ENCODE measurements around the gene PSMB3.

PSMB3 gene

DNA sequence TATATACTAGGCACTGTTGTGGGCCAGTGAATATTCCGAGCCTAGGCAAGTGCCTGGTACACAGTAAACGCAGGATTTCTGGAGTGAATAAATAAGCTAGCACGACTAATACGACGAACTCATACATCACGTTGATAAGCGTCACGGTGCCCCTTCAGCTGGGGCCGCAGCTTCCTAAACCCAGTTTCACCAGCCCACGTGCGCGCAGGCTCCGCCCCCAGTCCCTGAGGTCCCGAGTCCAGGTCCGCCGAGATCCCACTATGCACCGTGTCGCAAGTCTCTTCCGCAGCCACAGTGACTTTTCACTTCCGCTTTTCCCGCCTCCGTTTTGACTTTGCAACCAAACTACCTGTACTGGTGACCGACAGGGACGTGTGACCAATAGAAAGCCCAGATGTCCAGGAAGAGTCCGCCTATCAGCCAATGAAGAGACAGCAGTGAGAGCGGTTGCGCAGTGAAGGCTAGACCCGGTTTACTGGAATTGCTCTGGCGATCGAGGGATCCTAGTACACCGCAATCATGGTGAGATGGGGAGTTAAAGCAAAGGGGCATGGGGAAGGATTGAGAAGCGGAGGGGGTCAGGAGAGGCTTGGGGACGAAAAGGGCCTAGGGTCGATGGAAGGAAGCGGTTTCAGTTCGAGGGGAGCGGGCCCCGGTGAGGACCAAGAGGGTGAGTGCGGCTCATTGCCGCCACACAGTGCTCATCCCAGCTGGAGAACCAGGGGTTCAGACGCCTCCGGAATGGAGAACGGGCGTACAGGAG, at the start of gene PSMB3:
TSS of gene PSMB3 (plus strand) at position 434 of the 763 bp plus-strand sequence. CDS start at position 520, 86 bp downstream.
- Mint-ChIP-seq H3K27me3 (peaks cover 48% of the 10 kb centered on the region), H3K36me3 (peaks cover 24% of the 10 kb centered on the region), H3K9me3 (no peaks in the 10 kb centered on the region), H3K4me3 (peak within 1 kb of the TSS; percentile 93), H3K27ac (peak within 1 kb of the TSS; percentile 92), H3K4me1 (peaks cover 48% of the 10 kb centered on the region)
- DNase-seq = peak; percentile 98
- CTCF ChIA-PET = interaction anchor here (1.3 kb wide), 1 partner anchor 17 kb away, joined by 4 read pairs; no protein-coding TSS in a partner anchor

GRCh38 chr17:38702916-38703741, 49.4 kb upstream of the PSMB3 start:
- CTCF ChIA-PET = no interaction called here
- peaks cover 46% of the 10 kb centered on the region for H3K4me1 Mint-ChIP-seq
- peaks cover 5% of the 10 kb centered on the region for H3K27me3 Mint-ChIP-seq
- peaks cover 21% of the 10 kb centered on the region for H3K36me3 Mint-ChIP-seq
- DNase-seq = peak; percentile 50
- peak overlapping the region; percentile 93 for H3K4me3 Mint-ChIP-seq
- peak overlapping the region; percentile 98 for H3K27ac Mint-ChIP-seq
- no peaks in the 10 kb centered on the region for H3K9me3 Mint-ChIP-seq

GRCh38 chr17:38703742-38704605, 48.6 kb upstream of the PSMB3 start:
- Mint-ChIP-seq H3K27me3 (peaks cover 5% of the 10 kb centered on the region), H3K9me3 (no peaks in the 10 kb centered on the region), H3K27ac (peak overlapping the region; percentile 98), H3K4me3 (peak overlapping the region; percentile 93), H3K4me1 (peaks cover 50% of the 10 kb centered on the region), H3K36me3 (peaks cover 25% of the 10 kb centered on the region)
- CTCF ChIA-PET = interaction anchor here (1.4 kb wide), 1 partner anchor 25 kb away, joined by 7 read pairs; no protein-coding TSS in a partner anchor
- peak; percentile 87 for DNase-seq

DNA sequence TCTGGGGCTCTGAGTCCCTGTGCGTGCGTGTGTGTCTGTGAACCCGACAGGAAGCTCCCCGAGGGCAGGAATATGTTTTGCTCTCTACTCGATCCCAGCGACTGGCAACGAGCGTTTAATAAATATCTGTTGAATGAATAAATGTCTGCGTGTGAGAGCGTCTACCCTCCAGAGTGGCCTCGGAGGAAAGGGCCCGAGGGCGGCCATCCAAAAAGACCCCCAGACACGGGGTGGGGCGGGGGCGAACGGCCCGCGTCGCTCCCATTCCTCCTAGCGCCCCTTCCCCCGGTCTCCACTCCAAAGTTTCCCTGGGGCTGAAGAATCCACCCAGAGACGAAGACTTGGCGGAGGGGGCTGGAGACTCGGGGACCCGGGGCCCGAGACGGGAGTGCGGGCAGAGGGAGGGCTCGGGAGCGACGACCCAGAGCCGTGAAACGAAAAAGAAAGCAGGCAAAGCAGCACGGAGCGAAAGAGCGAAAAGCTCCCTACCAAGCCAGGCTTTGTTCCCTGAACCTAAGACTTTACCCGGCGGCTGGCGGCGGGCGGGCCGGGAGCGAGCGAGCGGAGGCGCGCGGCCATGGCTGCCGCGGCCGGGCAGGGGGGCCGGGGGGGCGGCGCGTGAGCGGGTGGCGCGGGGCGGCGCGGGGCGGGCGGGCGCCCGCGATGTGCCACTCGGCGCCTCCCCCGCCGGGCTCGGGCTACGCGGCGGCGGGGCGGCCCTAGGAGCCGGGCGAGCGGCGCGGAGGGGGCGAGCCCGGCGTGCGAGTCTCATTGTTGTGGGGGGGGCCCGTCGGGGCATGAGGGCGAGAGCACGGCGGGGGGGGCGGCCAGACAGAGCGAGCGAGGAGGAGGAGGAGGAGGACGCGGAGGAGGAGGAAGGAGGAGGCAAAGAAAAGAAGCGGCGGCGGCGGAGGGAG, 47.7 kb upstream of the PSMB3 start, which contains the start of gene MLLT6:
TSS of gene MLLT6 (plus strand) at position 668 of the 917 bp plus-strand sequence. CDS start 360 bp downstream, outside the sequence.
- DNase-seq = peak; percentile 84
- peak within 1 kb of the TSS; percentile 98 for H3K27ac Mint-ChIP-seq
- CTCF ChIA-PET = interaction anchor here (0.7 to 1.4 kb wide), 3 partner anchors 24 to 30 kb away, joined by 3 to 7 read pairs (median 3); no protein-coding TSS in a partner anchor
- H3K4me3 Mint-ChIP-seq = peak within 1 kb of the TSS; percentile 93
- H3K9me3 Mint-ChIP-seq = no peaks in the 10 kb centered on the region
- peaks cover 32% of the 10 kb centered on the region for H3K36me3 Mint-ChIP-seq
- H3K27me3 Mint-ChIP-seq = no peaks in the 10 kb centered on the region
- peaks cover 54% of the 10 kb centered on the region for H3K4me1 Mint-ChIP-seq

GRCh38 chr17:38705523-38705802, 47.1 kb upstream of the PSMB3 start:
- Mint-ChIP-seq H3K4me1 (peaks cover 56% of the 10 kb centered on the region), H3K9me3 (no peaks in the 10 kb centered on the region), H3K27ac (no peak overlapping the region)

DNA sequence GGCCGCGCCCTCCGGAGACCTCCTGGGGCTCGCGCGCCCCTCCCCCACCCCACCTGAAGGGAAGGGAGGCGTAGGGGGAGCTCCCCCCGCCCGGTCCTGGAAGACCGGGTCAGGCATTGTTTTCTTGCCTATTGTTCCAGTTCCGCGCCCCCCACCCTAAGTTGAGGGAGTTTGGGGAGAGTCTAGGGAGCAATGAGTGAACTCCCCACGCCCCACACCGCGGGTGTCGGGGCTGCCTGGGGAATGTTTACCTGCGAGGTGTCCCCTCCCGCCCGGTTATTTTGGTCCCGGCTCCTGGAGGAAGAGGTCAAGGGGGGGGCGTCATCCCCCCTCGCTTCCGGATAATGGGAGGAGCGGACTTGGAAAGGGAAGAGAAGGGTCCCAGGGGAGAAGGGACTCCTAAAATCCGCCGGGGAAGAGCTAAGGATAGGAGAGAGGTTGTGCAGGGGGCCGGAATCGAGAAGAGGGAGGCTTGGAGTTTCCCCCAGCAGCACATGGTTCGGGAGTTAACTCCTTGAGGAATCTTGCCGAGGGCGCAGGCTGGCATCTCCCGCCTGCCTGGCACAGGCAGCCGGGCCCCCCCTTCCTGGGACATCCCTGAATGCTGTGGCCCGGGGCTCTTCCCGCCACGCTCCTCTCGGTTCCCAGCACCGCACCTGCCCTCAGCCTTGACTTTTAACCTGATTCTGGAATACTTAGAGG, 46.6 kb upstream of the PSMB3 start:
- H3K27me3 Mint-ChIP-seq = no peaks in the 10 kb centered on the region
- no peaks in the 10 kb centered on the region for H3K9me3 Mint-ChIP-seq
- peaks cover 58% of the 10 kb centered on the region for H3K4me1 Mint-ChIP-seq
- DNase-seq = peak; percentile 50
- peak overlapping the region; percentile 93 for H3K4me3 Mint-ChIP-seq
- peak overlapping the region; percentile 94 for H3K27ac Mint-ChIP-seq
- CTCF ChIA-PET = interaction anchor here (0.6 to 1.4 kb wide), 4 partner anchors 26 to 29 kb away, joined by 3 to 6 read pairs (median 3); no protein-coding TSS in a partner anchor
- H3K36me3 Mint-ChIP-seq = peaks cover 43% of the 10 kb centered on the region

More at GRCh38 chr17:38705523-38705802, 47.1 kb upstream of the PSMB3 start:
- CTCF ChIA-PET = interaction anchor here (0.6 to 1.4 kb wide), 4 partner anchors 23 to 30 kb away, joined by 3 to 7 read pairs (median 3); no protein-coding TSS in a partner anchor
- DNase-seq = no peak
- no peaks in the 10 kb centered on the region for H3K27me3 Mint-ChIP-seq
- peaks cover 38% of the 10 kb centered on the region for H3K36me3 Mint-ChIP-seq
- H3K4me3 Mint-ChIP-seq = peak overlapping the region; percentile 93

- Mint-ChIP-seq H3K36me3 (peaks cover 49% of the 10 kb centered on the region), H3K27me3 (no peaks in the 10 kb centered on the region), H3K4me3 (peak overlapping the region; percentile 93), H3K27ac (peak overlapping the region; percentile 94), H3K9me3 (no peaks in the 10 kb centered on the region), H3K4me1 (peaks cover 58% of the 10 kb centered on the region)
- DNase-seq = peak; percentile 45
- CTCF ChIA-PET = interaction anchor here (0.9 to 1.1 kb wide), 3 partner anchors 10 to 28 kb away, joined by 3 to 6 read pairs (median 3); no protein-coding TSS in a partner anchor
Measured at GRCh38 chr17:38706505-38707216, 45.9 kb upstream of the PSMB3 start.

DNA sequence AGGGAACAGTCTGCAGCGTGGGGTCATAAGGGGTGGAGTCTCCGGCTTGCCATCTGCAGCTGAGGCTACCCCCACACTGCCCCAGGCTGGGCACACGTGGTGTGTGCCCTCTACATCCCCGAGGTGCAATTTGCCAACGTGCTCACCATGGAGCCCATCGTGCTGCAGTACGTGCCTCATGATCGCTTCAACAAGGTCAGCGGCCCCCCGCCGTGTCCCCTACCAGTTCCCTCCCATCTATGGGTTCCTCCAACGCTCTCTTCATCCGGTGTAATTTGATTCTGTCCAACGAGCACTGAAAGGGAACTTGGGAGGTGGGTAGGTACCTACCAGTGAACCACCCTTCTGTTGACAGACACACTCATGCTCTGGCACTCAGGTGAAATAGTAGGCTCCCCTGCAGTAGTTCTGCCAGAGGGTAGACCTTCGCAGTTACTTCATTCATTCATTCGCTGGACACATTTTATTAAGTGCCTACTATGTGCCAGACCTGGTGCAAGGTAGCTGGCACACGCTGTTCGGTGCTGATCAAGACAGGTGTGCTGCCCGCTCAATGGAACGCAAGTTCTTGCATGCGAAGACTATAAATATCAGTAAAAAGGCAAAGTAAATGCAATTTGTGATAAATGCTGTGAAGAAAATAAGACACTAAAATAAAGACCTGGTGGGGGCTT, 44.7 kb upstream of the PSMB3 start:
- Mint-ChIP-seq H3K27me3 (no peaks in the 10 kb centered on the region), H3K4me1 (peaks cover 64% of the 10 kb centered on the region), H3K27ac (no peak overlapping the region), H3K4me3 (peak overlapping the region; percentile 93), H3K9me3 (no peaks in the 10 kb centered on the region), H3K36me3 (peaks cover 54% of the 10 kb centered on the region)
- CTCF ChIA-PET = interaction anchor here (0.9 to 3.9 kb wide), 2 partner anchors 9 to 21 kb away, joined by 3 to 14 read pairs; no protein-coding TSS in a partner anchor
- no peak for DNase-seq

DNA sequence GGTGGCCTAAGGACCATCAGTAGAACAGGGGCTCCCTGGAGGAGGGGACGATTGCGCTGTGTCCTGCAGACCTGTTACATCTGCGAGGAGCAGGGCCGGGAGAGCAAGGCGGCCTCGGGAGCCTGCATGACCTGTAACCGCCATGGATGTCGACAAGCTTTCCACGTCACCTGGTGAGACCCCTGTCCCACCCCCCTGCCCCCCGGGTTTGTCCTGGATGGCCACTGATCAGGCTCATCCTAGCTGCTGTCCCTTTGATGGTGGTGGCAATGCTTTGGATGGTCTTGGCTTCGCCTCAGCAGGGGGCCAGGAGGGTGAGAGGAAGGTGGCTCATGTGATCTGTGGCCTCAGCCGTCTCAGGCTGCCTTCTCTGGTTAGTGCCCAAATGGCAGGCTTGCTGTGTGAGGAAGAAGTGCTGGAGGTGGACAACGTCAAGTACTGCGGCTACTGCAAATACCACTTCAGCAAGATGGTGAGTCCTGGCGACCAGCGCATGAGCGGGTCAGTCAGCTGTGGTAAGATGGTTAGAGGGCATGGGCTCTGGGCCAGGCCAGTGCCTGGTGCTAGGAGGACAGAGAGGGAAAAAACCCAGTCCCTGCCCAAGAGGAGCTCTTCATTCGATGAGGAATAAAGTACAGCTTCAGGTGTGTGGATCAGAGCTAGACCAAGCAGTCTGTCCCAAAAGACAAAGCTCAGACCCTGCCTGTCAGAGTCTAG, 43.3 kb upstream of the PSMB3 start:
- H3K4me1 Mint-ChIP-seq = peaks cover 64% of the 10 kb centered on the region
- no peaks in the 10 kb centered on the region for H3K27me3 Mint-ChIP-seq
- no peak overlapping the region for H3K4me3 Mint-ChIP-seq
- H3K27ac Mint-ChIP-seq = no peak overlapping the region
- H3K9me3 Mint-ChIP-seq = no peaks in the 10 kb centered on the region
- peaks cover 57% of the 10 kb centered on the region for H3K36me3 Mint-ChIP-seq
- CTCF ChIA-PET = interaction anchor here (1.5 to 3.9 kb wide), 3 partner anchors 19 to 33 kb away, joined by 4 to 14 read pairs (median 8); no protein-coding TSS in a partner anchor
- no peak for DNase-seq

DNA sequence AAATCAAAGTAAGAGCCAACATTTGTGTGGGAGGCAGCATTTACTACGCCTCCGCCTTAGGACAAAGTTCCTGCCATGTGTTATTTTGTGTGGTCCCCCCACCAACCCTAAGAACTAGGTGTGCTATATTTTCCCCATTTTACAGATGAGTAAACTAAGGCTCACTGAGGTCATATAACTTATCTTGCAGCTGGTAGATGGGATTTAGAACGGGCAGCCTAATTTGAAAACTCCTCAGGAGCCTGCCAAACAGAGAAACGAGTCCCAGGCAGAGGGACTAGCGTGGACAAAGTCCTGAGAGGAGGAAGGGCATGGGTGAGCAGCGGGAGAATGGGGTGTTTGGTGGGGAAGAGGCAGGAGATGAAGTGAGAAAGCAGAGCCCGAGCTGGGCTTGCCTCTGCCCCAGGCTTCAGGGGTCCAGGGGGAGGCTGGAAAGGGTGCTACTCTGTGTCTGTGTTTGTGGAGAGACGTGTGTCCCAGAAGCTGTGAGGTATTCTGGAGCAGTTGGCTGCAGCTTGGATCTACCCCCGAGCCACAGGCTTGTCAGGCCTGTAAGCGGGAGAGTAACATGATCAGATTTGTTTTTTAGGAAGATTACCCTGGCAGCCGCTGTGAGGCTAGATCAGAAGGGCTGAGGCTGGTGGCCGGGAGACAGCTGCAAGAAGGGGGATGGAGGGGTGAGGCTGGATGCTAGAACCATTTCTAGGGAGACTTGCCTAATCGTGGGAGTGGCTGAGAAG, 42.5 kb upstream of the PSMB3 start:
- Mint-ChIP-seq H3K4me1 (peaks cover 65% of the 10 kb centered on the region), H3K36me3 (peaks cover 58% of the 10 kb centered on the region), H3K27me3 (no peaks in the 10 kb centered on the region), H3K27ac (no peak overlapping the region), H3K9me3 (no peaks in the 10 kb centered on the region), H3K4me3 (no peak overlapping the region)
- DNase-seq = no peak
- CTCF ChIA-PET = interaction anchor here (1.5 to 3.9 kb wide), 3 partner anchors 19 to 34 kb away, joined by 4 to 14 read pairs (median 8); no protein-coding TSS in a partner anchor
